NCI-H748 (cell line): ENCODE results near the gene CES1.
"Not testable (repeated sequence)": the region's sequence is repeated elsewhere in the genome, so short reads cannot be mapped to it uniquely, and the experiment has no call there.

Experiments
- DNase-seq: peaks from one replicate; lab custom pipeline; 2025; ENCODE audit not compliant: unreplicated experiment; lab: John Stamatoyannopoulos, UW

Gene CES1

DNA sequence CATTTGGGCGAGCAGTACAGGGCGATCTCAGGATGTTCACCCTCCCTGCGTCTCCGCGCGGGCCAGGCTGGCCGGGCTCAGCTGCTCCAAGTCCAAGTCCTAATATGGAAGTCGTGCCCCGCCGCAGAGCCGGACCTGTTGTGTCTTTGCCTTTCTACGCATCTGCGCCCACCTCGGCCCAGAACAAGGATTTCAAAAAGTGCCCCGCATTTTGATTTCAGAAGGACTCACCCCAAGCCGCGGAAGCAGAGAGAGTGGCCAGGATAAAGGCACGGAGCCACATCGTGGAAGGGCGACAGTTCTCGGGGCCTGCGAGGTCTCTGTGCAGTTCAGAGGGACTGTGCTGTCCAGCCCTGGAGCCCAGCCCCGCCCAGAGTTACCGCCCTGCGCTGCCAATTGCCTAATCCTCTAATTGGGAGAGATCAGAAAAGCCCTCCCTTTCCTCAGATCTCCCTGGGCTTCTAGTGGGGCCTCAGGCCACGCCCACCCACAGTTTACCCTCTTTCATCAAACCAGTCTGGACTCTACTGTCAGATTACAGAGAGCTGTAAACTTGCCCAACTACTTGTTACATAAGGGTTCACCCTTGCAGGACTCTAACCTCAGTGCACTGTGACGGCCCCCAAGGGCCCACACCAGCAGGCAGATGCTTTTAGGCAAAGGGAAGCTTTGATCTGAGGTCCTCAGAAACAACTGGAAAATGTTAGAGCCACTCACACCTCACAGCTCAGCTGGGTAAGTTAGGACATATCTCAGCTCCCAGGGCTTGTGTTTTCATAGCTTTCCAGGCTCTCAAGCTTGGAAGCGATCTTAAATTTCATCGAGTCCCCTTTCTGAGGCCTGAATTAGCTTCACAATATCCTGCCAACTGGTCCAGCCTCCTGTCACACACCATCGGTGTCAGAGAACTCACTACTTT lies at the start of gene CES1:
TSS of gene CES1 (minus strand) at position 324 of the 919 bp plus-strand sequence. CDS start at position 283, 41 bp downstream.
- no peak for DNase-seq

DNA sequence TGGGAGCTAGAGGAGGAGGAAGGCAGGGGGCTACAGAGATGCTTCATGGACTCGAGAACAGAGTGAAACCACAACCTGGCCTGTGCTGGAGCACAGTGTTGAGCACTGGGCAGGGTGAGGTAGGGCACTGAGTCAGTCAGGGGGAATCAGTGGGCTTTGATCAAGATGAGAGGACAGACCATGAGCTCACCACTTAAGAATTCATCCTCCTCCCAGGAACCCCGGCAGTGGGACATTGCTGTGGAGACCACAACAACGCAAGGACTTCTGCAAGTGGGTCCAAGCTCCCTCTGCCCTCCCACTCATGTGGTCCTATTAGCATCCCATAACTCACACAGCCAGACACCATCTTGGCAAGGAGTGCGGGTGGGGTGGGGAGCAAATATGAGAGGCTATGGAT lies 44.0 kb upstream of the CES1 start:
- no peak for DNase-seq

- no peak for DNase-seq
Observed at GRCh38 chr16:55875273-55875672, 42.4 kb upstream of the CES1 start, which contains the start of gene CES5A. CES5A (minus strand) TSS chr16:55875373; CDS start chr16:55875221, 152 bp downstream.

DNA sequence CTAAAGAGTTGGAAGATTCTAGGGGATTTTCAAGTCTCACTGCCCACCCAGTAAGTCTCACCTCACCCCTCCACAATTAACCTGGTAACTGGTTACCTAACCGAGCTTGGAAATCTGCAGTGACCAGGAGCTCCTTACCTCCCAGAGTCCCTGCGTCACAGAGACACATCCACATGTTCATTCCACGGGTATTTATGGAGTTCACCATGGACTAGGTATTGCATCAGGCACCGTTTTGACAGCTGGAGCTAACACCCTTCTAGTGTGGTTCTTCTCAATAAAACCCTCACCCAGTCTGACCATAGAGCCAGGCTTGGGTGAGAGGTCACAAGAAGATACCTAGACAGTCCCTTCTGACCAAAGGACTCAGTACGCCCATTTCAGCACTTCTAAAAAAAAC lies 40.2 kb upstream of the CES1 start:
- DNase-seq: no peak

DNA sequence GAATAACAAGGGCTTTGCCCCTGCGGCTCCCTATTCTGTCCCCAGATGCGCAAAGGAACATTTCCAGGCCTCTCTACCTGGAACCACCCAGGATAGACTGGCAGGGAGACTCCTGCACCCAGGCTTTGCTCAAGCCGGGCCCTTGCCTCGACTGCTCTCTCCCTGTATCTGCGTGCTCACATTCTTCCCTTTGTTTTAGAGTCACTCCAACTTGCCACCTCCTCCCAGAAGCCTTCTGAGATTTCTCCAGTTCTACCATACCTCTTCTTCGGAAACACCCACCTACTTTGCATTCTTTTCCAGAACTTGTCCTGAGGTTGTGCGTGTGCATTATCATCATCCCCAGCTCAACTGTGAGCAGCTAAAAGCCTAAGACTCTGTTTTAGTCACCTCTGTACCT lies 39.2 kb upstream of the CES1 start:
- DNase-seq: no peak

GRCh38 chr16:55871411-55872038 lies 38.6 kb upstream of the CES1 start:
- no peak for DNase-seq

DNA sequence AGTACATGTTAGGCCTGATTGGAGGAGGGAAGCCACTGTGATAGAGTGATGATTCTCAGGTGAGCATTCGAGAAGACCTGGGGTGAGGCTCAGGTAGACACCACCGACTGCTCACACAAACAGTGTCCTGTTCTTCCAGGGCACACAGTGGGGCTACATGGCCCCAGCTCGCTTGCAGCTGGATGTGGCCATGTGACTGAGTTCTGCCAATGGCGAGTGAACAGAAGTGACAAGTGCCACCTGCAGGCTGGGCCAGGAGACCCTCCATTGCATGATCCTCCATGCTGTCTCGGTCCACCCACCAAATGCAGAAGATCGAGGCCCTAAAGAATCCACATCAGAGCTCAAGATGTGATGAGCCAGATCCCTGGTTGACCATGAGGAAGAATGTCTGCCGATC lies 36.1 kb upstream of the CES1 start:
- no peak for DNase-seq

DNA sequence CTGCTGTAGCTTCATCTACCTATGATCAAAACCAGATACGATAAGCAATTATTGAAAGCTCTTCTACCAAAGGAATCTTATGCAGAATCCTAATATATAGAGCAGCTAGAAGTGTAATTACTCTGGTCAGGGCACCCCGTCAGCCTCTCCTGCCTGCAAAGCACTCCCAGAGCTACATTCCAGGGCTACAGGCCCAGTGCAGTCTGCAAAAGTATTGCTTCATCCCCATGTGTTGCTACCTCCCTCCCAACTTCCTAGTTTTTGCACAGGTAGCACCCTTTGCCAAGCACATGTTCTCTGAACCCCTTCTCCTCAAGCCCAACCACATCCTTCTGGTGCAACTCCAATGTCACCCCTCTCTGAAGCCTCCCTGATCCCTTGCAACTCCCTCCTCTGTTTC lies 35.2 kb upstream of the CES1 start:
- no peak for DNase-seq

GRCh38 chr16:55861288-55861687 lies 28.4 kb upstream of the CES1 start:
- DNase-seq: no peak

GRCh38 chr16:55857650-55858049 lies 24.8 kb upstream of the CES1 start:
- not testable (repeated sequence) for DNase-seq

DNA sequence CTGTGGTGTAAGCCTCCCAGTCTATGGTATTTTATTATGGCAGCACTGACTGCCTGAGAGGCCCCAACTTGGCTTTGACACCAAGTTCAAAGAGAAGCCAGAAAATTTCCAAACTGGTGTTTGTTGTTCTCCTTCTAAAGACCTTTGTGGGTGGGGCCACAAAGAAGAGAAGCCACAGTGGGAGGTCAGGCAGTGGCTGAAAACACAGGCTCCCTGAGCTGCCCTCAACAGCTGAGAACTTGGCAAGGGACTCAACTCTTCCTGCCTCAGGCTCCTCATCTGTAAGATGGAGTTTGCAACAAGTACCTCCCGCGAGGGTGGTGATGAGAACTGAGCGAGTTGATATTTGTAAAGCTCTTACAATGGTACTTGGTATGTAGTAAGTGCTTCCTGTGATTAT lies 24.1 kb upstream of the CES1 start:
- no peak for DNase-seq

DNA sequence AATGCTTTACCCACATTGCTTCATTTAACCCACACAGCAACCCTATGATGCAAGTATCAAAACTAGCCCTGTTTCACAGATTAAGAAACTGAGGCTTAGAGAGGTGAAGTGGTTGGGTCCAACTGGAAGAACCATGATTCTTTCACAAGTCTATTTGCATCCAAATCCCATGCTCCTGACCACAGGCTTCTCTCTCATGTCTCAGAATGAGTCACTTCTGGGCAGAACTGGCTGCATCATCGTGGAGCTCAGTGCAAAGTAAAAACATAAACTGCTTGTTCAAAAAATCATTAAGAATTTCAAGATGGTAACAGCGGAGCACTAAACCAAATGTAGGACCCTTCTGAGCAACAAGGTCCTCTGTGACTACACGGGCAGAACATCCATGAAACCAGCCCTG lies 20.2 kb upstream of the CES1 start:
- no peak for DNase-seq

GRCh38 chr16:55849536-55849935 lies 16.6 kb upstream of the CES1 start:
- no peak for DNase-seq

DNA sequence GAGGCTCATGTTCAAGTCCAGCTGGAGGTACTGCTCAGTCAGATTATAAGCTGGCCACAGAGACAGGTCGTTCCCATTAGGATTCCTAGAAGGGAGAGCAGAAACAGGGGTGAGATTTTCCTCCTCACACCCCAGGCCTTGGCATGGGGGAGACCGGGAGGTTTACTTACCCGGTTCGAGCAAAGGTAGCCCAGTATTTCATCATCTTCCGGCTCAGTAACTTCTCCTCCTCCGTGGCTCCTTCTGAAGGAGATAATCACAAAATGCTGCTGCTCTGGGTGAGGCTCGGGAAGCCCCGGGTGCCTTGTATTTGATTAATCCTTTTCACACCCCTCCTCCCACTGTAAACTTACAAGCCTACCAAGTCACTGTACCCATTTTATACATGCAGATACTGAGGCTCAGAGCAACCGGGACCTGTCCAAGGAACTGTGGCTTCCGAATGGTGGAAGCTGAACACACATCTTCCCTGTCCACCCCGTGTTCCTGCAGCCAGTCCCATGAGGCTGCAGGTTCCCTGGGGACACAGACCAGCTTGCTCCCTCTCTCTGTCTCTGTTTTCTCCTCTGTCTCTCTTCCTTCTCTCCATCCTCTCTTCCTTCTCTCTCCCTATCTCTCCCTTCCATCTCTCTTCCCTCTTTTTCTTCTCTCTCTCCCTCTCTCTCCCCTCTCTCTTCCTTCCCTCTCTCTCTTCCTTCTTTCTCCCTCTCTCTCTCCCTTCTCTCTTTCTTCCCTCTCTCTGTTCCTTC lies 13.9 kb upstream of the CES1 start:
- DNase-seq: no peak

DNA sequence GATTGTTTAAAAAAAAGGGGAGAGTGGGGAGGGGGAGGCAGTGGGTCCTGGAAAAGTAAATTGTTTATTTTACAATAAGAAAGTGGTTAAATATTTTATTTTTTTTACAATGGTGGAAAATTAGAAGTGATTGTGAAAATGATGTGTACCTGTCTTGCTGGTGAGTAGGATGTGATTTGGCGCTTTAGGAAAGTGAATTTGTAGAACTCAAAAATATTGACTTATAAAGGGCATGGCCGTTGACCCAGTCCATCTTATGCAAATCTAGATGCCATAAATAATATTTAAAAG lies 10.2 kb upstream of the CES1 start:
- DNase-seq: no peak

- peak; percentile 35 for DNase-seq
Observed at GRCh38 chr16:55842369-55843104, 9.6 kb upstream of the CES1 start.

- DNase-seq: no peak
Observed at GRCh38 chr16:55839115-55839514, 6.2 kb upstream of the CES1 start.

DNA sequence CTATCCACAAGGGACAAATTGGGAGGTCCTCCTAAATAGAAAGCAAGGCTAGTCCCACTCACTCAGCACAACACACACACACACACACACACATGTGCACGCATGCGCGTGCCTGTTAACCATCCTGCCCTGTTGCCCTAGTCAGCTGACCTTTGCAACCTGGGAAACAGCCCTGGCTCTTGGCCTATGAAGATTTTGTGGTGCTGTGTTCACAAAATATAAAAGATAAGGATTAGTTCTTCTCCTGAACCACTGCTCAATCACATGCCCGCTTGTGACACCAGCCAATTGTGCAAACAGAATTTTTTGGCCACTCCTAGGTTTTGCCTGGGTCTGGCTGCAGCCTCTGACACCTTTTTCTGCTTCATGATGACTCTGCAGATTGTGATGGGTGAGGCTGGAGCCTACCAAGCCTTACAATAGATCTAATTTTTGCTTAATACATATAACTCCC lies 3.3 kb upstream of the CES1 start:
- DNase-seq: no peak

DNA sequence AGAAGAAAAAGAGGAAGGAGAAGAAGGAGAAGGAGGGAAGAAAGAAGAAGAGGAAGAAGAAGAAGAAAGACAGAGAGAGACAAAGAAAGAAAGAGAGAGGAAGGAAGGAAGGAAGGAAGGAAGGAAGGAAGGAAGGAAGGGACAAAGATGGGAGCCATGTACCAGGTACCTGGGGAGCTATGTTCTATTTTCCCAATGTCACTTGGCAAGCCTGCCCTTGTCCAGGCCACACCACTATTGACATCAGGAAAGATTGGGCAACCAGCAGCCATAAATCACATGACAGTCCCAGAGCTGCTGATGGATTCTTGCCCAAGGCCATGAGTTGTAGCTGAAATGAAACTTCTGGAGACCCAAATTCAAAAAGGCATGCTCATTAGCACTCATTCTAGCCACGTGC lies 2.7 kb upstream of the CES1 start:
- no peak for DNase-seq

GRCh38 chr16:55835173-55835572 lies 2.3 kb upstream of the CES1 start:
- not testable (repeated sequence) for DNase-seq

DNA sequence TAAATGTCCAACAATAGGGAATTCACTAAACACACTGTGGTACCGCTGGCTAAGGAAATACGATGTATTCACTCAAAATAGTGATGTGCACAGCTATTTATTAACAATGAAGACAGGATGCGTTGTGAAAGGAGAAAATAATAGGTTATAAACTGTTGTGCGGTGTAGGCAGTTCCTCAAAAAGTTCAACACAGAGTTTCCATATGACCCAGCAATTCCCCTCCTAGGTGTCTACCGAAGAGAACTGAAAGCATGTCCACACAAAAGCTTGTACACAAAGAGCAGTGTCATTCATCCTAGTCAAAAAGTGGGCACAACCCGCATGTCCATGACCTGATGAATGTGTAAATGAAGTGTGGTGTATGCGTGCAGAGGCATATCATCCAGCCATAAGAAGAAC lies 1.2 kb upstream of the CES1 start:
- DNase-seq: no peak
